SKM-1 (cell line): ENCODE measurements around the gene CHIA.

Experiments used
- DNase-seq: peaks from one replicate; lab custom pipeline; 2025; ENCODE audit not compliant: unreplicated experiment; lab: John Stamatoyannopoulos, UW

CHIA gene

DNA sequence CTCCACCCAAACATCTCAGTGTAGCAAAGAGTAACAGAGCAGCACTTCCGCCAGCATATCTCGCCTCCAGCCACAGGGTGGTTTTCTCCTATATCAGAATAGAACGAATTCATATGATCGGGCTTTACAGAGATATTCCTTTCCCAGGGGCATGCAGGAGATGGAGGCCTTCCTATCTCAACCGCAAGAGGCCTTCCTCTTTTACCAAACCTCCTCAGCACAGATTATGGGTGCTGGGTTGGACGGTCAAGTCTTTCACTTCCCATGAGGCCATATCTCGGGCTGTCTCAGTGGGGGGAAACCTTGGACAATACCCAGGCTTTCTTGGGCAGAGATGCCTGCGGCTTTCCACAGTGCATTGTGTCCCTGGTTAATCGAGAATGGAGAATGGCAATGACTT, 71.1 kb downstream of the CHIA start:
- no peak for DNase-seq

DNA sequence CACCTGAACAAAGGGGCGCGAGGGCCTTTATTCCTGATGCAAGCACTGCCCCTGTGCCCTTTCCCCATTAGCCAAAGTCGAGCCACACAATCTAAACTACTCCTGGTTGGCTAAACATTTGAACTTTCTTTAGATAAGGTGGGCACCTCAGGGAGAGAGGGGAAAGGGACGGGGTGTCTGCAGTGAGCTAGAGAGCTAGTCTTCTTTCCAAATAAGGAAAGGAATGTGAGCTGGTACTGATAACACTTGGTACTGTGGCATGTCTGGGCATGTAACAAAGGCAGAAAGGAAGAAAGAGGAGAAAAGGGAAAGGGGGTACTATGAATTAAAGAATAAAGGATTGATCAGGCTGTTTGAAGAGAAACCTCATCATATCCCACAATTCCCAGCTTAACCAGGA, 74.0 kb downstream of the CHIA start:
- DNase-seq: no peak

DNA sequence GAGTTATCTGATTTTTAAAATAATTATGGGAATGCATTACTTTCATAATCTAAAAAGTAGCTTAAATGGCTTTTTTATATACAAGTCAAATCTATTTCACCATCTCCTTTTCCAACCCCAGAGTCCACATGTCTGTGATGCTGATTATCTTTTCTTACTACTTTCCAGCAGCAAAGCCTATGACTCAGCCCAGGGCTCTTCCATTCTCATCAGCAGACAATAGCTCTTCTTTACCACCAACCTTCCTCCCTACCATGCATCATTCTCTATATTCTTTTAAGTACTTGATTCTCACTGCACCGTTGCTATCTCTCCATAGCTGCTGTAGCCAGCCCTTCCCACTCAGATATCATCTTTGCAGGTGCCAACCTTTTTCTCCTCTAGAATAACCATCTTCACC, 75.6 kb downstream of the CHIA start:
- no peak for DNase-seq

DNA sequence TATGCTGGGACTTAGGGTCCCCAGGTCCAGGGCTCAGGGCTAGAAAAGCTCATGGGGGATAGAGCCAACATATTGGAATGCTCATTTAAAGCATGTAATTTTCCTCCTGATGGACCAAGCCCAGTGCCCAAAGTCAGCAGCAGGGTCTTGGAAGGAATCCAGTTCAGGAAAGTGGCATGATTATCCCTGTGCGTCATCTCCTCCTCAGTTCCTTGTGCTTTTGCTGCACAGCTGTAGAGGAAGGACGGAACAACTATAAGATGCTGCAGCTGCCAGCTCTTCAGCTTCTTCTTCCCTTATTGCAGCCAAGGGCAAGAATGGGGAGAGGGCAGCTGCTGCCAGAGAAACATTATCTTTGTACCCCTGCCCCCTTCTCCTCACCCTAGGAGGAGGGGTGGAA, 78.5 kb downstream of the CHIA start:
- no peak for DNase-seq

DNA sequence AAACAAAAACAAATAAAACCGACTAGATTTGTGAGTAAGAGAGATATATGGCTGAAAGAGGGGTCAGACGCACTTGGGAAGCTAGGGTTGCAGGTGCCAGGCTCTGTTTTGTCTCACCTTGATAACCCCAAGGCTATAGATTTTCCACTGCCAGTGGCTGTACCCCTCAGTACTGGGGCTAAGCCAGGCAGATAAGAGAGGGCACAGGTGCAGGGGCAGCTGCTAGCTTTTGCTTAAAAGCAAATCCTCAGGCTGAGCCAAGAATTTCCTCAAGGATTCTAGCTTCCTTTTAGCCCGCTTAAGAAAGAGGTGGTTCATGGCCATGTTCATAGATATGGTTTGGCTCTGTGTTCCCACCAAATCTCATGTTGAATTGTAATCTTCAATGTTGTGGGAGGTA, 79.0 kb downstream of the CHIA start:
- no peak for DNase-seq
